Fibroblast of skin of scalp (primary cell): ENCODE measurements around the gene RARB.

ENCODE experiments used
- DNase-seq: peaks from one replicate; pipeline ENCODE4 v3.0.0-alpha.2; 2013

Gene RARB

DNA sequence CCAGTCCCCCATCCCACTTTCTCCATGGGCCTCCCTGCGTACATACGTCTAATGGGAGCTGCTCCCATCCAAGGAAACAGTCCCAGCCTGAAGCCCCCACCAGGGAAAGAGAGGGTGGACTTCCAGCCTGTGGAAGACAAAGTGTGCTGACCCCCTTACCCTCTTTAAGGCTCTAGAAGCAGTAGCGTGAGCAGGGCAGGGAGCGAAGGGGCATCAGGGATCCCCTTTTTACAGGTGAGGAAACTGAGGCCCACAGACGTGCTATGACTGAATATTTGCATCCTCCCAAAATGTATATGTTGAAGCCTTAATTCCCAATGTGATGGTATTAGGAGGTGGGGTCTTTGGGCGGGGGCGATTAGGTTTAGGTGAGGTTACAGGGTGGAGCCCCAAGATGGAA, 153.3 kb downstream of the RARB start:
- no peak for DNase-seq

DNA sequence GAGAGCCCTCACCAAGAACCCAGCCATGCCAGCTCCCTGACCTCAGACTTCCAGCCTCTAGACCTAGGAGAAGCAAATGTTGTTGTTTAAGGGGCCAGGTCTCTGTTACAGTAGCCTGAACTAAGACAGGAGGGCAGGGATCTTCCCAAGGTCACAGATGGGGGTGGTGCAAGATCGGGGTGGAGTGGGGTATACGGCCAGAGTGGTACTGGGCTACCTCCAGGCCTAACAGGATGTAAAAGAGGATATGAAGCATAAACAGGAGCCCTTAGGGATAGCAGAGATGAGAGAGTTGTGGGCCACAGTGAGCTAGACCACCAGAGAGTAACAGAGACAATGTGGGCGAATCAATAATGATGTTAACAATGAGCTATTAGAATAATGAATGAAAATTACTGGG, 153.8 kb downstream of the RARB start:
- DNase-seq = no peak

DNA sequence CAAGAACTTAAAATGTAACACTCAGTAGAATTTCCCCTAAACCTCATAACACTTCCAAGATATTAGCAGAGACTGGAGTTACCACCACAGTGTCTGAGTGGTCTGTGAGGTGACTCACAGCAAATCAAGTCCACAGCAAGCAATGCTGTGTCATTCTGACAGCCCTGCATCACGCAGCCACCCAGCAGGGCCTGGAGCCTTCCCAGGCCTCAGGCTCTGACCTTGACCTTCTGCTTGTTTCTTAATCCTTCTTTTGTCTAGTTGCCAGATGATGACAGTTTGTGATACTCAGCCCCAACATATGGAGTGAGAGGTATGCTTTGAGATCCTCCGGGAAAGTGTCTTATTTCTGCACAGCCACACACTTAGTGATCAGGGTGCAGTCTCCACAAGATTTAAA, 154.2 kb downstream of the RARB start:
- peak; percentile 78 for DNase-seq

DNA sequence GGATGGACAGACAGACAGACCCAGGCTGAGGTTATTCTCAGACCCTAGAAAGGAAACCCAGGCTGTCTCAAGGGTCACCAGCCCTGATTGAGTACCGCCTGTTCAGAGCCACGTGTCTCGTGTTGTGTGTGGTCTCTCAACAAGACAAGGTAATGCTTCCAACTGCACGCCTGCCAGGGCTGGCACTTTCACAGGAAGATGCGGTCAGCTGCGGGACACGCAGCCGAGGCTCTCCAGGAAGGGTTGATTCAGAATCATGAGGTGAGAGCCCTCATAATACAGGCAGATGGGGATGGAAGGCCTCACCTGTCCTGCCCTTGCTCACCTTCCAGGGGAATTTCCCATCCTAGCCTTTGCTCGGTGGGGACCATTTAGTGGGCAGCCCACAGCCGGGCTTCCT, 155.3 kb downstream of the RARB start:
- DNase-seq = no peak

DNA sequence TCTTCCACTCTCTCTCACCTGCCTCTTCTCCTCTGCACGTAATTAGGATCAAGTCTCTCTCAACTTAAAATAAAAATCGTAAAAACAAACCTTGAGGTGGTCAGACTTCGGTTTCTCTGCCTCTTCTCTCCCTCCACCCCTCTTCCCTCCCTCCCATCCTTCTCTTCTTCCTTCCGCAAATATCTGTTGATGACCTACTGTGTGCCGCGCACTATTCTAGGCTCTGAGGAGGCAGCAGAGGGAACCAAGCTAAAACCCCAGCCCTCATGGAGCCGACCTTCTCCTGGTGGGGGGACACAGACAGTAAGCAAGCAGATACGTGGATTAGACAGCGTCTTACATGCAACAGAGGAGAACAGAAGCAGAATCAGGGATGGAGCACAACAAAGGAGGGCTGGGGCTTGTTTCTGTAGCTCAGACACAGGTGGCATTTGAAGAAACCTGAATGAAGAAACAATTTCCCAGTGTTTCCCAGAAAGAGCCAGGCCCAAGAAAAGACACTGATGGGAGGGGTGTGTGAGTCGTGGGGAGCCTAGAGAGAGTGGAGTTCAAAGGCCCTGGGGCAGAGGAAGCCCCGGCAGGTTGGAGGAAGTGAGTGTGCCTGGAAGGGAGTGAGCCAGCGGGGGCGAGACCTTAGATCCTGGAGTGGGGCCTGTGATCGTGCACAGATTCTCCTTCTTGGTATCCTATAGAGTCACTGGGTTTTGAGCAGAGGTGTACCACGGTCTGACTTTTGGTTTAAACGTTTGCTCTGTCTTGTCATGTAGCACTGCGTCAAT, 156.1 kb downstream of the RARB start:
- no peak for DNase-seq

DNA sequence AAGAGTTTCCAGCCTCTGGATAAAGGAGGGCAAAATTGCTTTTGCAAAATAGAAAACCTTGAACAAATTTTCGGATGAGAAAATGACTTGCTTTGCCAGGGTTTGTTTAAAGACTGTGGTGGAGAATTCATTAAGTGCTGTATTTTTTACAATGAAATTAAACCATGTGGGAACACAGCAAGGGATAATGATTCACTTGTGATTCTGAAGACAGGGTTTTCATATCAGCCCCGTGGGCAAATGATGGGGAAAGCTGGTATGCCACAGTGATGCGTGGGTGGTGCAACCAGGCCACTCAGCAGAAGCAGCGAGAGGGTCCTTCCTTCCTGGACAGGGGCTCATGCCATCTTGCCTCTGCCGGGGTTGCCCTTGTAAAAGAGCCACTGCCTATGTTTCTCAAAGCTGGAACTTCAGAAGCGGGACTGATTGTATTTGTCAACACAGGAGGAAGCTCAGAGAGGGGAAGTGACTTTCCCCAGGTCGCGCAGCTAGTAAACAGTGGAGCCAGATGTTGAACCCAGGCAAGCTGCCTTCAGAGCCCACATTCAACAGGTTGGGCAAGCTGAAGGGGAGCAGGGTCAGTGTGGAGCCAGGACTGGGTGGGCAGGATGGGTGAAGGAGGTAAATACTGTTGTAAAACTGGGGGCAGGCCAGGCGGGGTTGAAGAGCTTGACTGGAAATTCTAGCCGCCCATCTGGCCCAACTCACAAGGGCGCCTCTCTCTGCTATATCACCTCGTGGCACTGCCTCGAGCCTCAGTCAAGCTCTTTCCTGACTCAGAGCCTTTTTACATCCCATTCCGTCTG, 157.5 kb downstream of the RARB start:
- DNase-seq = no peak

DNA sequence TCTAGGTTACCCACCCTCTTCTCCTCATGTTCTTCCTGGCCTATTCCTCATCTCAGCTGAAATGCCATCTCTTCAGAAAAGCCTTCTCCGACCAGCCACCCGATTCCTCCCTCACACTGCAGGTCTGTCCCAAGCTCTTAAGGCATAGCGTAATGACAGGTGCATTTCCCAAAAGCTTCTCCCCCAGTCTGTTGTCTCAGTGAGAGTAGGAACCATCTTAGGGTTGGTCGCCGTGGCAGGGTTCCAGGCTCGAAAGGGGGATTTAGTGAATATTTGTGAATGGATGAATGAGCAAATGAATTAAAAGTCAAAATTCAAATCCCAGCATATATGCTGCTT, 158.1 kb downstream of the RARB start:
- no peak for DNase-seq

DNA sequence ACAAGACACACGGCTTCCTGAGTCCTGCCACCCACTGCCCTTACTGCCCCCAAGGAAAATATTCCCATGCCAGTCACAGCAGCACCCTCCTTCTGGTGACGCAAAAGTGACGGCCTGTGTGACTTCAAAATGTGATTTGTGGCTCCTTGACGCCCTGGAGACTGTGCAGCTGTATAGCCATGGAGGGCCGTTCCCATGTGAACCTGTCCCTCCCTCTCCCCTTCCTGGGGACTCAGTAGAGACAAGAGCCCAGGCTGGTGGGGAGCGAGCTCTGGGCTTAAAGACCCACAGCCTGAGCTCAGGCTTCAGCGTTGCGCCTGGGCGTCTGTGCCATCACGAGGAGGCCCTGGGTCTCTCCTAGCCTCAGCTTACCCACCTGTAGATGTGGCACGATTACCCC, 158.5 kb downstream of the RARB start:
- DNase-seq = no peak

DNA sequence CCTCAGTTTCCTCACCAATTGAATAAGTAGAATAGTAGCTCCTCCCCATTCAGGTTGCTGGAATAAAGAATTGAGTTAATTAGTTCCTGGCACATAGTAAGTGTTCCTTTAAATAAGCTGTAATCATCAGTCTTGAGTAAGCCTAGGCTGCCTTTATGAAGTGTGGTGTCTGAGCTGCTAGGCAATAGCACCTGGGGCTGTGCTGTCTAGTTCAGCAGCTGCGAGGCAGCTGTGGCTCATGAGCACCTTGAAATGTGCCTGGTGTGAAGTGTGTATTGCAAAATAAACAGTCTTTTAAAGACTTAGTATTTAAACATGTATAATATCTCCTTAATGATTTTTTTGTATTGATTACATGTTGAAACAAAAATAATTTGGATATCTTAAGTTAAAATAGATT, 159.0 kb downstream of the RARB start:
- no peak for DNase-seq

DNA sequence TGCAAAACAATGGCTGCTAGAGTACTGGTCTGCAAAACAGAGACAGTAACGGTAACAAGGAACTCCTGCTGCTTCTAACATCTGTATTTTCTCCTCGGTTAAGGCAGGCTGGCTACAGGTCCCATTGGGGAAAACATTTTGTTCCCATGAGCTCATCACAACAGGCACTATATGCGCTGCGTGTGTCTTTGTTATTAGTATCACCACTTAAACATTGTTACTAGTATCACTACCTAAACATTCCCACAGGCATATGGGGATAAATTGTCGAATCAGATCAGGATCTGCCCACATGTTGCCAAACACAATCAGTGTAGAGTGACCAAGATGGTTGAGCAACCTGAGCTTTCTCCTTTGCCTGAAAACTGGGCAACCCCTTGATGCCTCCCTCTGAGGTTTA, 159.5 kb downstream of the RARB start:
- DNase-seq = peak; percentile 70

DNA sequence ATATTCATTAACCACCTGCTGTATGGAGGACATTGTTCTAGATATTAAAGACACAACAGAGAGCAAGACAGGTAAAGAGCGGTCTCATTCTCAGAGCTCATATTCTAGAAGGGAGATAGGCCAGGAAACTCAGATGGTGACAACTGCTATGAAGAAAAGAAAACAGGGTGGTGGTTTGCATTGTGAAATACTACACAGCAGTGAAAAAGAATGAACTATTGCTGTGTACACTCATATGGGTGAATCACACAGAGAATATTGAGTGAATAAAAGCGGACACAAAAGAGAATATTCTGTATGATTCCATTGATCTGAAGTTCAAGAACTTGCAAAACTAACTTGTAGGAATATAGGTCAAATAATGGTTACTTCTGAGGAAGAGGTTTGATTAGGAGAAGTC, 159.9 kb downstream of the RARB start:
- DNase-seq = no peak

DNA sequence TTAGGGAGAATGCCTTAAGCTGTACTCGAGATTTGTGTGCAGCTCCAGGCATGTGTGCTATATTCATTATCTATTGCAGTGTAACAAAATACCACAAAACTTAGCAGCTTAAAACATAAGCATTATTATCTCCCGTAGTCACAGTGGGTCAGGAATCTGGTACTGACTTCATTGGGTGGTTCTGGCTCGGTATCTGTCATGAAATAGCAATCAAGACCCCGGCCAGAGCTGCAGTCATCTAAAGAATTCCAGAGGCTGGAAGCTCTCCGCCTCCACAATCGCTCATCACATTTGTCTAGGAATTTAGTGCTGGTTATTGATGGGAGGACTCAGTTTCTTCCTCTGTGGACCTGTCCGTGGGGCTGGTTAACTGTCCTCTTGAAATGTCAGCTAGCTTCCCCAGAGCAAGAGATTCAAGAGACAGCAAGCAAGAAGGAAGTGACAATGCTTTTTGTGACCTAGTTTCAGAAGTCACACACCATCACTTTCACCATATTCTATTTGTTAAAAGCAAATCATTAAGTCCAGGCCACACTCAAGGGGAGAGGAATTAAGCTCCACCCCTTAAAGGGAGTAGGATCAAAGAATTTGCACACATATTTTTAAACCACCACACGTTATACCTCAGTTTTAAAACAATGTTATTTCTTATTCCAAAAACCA, 160.5 kb downstream of the RARB start:
- peak; percentile 43 for DNase-seq

DNA sequence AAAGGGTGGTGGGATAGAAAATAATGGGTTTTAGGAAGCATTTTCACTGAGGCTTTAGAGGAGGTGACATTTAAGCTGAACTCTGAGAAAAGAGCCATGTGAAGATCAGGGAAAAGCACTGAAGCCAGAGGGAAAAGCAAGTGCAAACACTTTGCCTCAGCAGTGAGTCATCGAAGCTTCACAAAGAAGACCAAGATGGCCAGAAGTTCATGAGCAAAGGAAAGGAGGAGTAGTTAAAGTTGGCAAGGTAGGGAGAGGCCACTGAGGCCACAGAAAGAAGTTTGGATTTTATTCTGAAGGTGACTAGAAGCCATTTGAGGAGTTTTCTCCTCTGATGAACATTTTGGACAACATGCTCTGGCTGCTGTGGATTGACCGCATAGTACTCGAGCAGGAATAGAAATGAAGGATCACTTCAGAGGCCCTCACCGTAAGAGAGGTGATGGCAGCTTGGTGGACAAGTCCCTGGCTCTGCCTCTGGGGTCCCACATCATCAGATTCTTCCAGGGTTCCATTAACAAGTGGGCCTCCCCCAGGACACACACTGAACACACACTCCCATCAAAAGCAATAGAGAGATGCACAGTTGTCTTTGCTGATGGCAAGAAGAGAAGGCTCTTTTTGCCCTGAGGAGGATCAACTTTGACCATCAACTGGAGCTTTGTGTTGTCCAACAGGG, 161.2 kb downstream of the RARB start:
- no peak for DNase-seq

DNA sequence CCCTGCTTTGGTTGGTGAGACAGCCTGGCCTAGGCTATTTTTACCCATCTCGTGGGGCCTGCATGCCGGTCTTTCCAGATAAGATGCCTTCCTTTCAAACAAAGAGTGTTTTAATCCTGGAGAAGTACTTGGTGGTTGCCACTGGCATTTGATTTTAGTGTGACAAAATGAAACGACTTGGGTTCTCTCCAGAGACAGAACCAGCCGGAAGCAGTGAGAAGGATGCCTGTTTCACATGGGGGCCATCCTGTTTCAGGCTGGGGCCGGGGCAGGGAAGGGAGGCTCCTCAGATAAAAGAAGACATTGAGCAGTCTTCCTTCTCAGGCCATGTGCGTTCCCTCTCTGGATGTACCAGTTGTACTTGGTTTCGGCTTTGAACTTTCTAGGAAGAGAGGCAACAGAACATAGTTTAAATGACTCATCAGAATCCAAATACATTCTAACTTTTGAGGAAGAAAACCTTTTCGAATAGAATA, 161.8 kb downstream of the RARB start:
- DNase-seq = no peak

DNA sequence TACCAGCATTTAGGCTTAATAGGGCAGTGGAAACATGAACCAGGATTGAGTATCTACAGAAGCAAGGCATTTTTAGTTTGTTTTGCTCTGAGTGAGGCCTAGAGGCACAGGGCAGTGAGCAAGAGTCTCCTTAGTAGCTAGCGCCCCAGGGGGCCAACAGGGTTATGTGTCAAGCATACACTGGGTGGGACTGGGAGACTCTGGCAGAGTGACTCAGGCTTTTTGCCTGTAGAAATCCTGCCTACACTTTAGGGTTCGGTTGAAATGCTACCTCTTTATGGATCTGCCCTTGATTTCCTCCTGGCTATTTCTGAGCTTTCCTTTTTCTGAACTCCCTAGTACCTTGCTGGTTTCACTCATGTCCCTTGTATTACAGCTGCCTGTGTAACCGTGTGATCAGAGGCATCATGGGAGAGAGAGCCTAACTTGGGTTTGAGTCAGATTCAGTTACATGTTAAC, 164.5 kb downstream of the RARB start:
- DNase-seq = peak; percentile 89

DNA sequence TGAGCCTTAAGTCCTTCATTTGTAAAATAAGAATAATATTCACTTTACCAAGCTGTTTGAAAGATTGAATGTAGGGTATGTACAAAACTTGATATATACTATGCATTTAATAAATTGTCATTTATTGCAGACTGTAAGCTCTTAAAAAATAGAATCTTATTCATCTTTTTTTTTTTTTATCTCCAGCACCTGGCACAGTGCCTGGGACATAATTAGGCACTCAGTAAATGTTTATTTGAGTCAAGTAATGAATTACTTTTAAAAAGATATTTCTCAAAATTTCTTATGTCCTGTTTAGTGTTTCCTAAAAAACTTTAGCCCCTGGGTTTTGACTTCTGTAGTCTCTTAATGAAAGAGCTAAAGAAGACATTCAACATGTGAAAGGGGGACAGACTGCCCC, 164.9 kb downstream of the RARB start:
- no peak for DNase-seq

DNA sequence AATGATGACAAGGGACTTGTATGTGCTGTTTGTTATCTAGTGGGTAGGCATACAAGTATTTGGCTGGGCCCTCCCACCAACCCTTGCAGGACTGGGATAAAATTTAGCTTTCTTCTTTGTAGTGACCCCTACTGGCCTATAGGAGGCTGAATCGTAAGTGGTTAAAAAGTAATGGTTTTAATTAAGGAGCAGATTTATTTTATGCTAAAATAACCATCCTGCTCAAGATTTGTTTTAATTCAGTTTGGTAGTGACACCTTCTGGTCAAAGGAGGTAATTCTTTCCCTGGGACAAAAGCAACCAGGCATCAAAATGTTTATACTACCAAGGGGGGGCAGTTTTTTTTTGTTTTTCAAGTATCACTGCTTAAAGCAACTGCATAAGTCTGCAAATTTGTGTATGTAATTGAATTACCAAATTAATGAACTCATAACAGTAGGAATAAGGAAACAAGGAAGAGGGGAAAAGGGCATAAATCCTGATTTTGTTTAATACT, 166.0 kb downstream of the RARB start:
- DNase-seq = peak; percentile 88

DNA sequence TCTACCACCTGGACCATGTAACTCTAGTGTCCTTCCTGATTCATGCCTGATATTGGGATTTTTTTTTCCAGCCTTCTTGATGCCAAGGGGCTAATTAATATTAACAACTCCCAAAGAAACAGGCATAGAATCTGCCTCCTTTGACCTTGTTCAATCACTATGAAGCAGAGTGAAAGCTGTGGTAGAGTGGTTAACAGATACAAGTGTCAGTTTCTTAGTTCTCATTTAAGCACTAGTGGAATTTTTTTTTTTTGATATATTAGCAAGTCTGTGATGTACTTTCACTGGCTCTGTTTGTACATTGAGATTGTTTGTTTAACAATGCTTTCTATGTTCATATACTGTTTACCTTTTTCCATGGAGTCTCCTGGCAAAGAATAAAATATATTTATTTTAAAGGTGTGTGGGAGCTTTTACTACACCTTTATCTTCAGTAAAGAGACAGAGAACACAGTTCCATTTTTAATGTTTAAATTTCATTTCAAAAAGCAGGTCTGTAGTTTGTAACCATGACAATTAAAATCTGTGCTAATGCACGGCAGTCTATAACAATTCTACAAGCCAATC, 169.6 kb downstream of the RARB start:
- no peak for DNase-seq

DNA sequence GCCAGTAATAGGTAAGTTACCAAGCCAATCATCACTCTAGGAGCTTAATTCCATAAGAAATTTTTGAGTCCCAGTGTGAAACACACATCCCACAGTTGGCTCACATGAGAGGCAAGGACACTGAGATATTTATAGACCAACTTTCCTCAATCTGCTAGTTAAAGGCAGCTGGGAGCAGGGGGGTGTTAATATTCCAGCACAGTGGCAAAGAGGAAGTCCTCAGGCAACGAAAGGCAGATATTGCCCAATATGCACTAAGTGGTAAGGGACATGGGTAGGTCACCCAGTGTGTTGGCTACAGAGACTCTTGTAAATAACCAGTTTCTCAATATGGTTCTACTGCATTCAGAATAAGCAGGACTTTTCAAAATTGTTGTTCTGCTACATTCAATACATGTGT, 175.6 kb downstream of the RARB start:
- peak; percentile 21 for DNase-seq

DNA sequence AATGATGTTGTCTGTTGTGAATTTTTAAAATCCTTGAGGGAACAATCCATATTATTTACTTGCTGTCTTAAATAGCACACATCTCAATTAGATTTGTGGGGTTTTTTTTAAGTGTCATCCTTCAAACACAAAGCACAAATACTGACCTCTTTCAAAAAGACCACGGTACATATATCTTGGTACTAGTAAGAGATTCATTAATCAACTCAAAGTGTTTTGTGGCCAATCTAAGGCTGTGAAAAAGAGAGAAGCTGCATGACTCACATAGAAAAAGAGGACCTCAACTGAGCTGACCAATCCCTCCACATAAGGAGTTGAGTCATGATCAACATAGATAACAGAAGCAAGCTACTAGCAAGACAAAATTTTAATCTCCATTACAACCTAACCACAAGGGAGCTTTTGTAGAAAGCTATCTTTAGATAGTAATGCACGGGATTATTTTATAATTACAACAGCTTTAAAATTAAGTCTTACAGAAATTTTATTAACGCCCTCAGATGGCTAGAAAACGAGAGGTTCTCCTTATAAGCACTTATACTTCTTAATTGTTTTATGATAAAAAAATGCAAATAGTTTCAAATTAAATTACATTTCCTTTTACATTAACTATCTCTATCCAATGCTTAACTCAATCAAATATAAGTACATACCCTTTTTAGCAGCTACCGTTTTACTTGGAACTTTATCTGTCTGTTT, 176.2 kb downstream of the RARB start:
- peak; percentile 81 for DNase-seq

DNA sequence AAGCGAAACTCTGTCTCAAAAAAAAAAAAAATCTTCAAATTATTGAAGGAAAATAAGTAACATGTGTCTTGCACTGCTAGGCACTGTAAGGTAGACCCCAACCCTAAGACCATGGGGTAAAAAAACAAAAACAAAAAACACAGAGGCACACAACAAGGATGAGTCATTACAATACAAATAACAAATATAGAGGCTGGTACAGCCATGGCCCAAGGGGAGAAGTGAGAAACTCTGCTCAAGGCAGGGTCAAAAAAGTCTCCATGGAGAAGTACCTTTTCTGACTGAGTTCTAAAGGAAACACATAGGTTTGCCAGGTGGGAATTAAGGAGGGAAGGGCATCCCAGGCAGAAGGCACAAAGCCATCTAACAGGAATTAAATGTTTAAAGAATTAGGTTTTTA, 182.1 kb downstream of the RARB start:
- no peak for DNase-seq

DNA sequence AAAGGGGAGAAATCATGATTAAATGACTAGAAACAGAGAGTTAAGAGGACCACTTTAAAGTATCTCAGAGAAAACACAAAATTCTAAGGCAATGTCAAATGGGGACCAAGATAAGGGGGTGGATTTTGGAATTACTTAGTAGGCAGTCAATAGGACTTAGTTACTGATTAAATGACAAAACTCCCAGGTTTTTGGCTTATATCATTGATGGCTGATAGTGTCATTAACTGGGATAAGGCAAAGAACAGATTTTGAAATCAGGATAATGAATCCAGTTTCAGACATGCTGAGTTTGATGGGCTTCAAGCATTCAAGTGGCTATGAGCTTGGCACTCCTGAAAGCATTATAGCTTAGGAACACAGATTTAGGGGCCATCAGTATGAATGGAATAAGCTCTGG, 182.7 kb downstream of the RARB start:
- no peak for DNase-seq
